Measurements from ENCODE around the gene OPRM1.
"Not testable (repeated sequence)": the region's sequence is repeated elsewhere in the genome, so short reads cannot be mapped to it uniquely, and the experiment has no call there.

Gene OPRM1

DNA sequence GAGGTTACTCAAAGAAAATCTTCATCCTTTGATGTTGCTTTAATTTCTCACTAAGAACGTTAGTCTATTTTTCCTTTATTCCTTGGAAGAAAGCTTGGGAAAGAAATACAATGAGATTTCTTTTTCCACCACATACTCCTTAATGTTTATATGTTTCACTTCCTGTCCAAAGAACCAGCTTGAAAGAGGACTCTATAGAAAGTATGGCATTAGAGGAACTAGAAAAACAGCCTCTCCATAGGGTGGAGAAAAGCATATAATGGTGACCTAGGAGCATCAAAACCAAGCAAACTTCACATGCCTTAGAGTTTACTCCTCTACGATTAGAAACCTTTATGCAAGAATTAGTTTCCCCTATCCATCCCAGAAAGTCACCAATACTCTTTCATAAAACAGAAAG lies 131.1 kb downstream of the OPRM1 start:
- no peak overlapping the region for H3K4me3 ChIP-seq (ENCODE audit: low read depth, low read length)
- TF ChIP-seq, protein P1, sequence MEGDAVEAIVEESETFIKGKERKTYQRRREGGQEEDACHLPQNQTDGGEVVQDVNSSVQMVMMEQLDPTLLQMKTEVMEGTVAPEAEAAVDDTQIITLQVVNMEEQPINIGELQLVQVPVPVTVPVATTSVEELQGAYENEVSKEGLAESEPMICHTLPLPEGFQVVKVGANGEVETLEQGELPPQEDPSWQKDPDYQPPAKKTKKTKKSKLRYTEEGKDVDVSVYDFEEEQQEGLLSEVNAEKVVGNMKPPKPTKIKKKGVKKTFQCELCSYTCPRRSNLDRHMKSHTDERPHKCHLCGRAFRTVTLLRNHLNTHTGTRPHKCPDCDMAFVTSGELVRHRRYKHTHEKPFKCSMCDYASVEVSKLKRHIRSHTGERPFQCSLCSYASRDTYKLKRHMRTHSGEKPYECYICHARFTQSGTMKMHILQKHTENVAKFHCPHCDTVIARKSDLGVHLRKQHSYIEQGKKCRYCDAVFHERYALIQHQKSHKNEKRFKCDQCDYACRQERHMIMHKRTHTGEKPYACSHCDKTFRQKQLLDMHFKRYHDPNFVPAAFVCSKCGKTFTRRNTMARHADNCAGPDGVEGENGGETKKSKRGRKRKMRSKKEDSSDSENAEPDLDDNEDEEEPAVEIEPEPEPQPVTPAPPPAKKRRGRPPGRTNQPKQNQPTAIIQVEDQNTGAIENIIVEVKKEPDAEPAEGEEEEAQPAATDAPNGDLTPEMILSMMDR (conservative IDR thresholded peaks at IDR 0.05; ENCODE audit: low read depth, low read length): no peak
- no peak for DNase-seq (ENCODE audit: low read depth)

DNA sequence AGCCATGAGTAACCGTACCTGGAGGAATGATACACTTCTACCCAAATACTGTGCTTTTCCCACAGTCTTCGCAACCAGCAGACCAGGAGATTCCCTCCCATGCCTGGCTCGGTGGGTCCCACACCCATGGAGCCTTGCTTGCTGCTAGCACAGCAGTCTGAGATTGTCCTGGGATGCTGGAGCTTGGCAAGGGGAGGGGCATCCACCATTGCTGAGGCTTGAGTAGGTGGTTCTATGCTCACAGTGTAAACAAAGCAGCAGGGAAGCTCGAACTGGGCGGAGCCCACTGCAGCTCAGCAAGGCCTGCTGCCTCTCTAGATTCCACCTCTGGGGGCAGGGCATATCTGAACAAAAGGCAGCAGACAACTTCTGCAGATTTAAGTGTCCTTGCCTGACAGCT lies 133.4 kb downstream of the OPRM1 start:
- H3K4me3 ChIP-seq (ENCODE audit: low read depth, low read length); DNase-seq (ENCODE audit: low read depth): not testable (repeated sequence)

DNA sequence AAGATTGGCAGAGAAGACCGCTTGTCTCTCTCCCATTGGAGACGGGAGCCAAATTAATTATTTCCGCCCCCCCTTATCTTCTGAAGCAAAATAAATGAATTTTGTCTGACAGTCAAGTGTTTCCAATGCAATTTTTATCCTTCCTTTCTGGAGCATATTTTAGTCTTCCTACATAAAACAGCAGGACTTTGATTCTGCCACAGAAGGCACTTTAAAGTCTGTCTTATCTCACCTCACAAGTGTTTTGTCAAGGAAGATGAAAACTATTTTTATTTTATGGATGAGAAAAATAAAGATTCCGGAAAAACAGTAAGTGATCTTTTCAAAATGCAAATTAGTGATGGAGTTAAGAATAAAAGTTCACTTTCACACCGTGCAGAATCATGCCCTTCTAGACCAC lies 140.4 kb downstream of the OPRM1 start:
- H3K4me3 ChIP-seq (ENCODE audit: low read depth, low read length): no peak overlapping the region
- DNase-seq (ENCODE audit: low read depth): no peak
- TF ChIP-seq, protein P1 (conservative IDR thresholded peaks at IDR 0.05; ENCODE audit: low read depth, low read length): no peak

DNA sequence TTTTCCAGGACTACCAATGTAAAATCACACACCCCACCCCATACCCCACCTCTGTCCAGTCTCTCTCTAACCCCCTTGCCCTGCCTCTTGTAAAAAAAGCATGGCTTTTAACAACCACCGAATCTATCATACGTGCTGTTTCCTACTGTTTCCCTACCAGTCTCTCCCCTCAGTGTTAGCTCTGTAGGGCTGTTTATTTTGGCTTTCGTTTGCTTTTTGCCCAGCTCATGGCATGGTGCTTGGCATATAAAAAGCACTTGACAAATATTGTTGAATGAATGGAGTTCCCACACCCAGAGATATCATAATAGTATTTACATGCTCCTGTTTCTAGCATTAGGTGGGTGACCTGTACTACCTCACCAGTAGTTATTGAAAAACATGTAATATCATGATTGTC lies 148.2 kb downstream of the OPRM1 start:
- no peak overlapping the region for H3K4me3 ChIP-seq (ENCODE audit: low read depth, low read length)
- DNase-seq (ENCODE audit: low read depth): no peak
- TF ChIP-seq, protein P1 (conservative IDR thresholded peaks at IDR 0.05; ENCODE audit: low read depth, low read length): no peak

DNA sequence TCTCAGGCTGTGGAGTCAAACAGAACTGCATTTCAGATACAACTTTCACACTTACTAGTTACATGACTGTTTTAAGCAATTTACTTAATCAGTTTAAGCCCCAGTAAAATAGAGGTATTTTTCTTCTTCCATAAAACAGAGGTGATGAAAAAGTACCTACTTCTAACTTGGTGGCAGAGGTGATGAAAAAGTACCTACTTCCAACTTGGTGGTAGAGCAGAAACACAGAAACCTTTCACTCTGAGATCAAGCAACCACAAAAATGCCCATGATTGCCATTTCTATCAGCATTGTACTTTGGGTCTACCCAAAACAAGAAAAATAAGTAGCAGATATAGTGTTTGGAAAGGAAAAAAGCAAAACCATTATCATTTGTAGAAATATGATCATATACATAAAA lies 148.7 kb downstream of the OPRM1 start:
- H3K4me3 ChIP-seq (ENCODE audit: low read depth, low read length): no peak overlapping the region
- TF ChIP-seq, protein P1 (conservative IDR thresholded peaks at IDR 0.05; ENCODE audit: low read depth, low read length): no peak
- no peak for DNase-seq (ENCODE audit: low read depth)

DNA sequence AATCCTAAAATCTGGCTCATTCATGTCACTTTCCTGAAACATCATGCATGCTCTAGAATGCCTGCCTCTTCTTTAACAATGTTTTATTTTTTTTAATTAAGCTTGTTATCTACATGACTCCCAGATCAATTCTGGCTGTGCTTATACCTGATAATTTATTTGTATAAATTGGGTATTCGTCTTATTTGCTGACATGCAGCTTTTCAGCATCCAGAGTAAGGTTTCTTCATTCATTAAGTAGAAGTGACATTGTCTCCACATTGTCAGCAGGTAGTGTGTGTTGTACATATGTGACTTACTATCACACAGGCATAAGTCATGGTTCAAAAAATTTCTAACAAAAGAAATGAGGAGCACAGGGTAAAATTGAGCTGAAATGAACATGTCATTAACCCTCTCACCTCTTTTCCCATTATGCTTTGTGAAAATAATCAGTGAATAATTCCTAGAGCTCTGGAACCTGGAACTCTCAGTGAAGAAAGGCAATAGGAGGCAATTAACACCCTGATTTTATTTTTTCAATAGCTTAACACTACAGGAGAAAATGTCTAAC lies 157.4 kb downstream of the OPRM1 start:
- H3K4me3 ChIP-seq (ENCODE audit: low read depth, low read length): no peak overlapping the region
- DNase-seq (ENCODE audit: low read depth): no peak
- TF ChIP-seq, protein P1 (conservative IDR thresholded peaks at IDR 0.05; ENCODE audit: low read depth, low read length): no peak

DNA sequence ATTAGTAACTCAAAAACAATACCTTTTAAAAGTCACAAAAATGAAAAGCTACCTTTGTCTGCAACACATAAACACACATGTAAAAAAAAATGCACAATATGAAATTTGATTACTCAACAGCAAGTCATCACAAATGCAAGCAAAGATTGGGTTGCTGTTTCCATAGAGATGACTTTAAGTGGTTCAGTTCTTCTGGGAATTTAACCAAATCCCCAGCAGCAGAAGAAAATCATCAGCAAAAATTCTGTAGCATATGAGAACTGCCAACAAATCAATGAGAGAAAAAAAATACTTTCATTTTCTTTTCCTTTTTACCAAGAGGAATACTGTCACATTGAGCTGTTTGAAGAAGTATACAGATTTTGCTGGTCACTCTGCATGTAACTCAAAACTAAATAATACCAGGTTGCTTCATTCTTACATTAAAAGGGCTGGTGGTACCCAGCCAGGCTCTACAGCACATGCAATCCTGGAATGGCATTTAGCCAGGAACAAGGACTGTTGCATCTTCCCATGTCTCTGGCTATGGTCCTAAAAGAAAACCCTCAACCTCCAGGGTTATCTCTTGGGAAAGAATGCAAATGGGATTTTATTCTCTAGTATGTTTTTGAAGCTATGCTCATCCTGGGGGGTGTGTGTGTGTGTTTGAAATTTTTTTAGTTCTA lies 158.3 kb downstream of the OPRM1 start:
- DNase-seq (ENCODE audit: low read depth): peak; percentile 55
- no peak overlapping the region for H3K4me3 ChIP-seq (ENCODE audit: low read depth, low read length)
- TF ChIP-seq, protein P1 (conservative IDR thresholded peaks at IDR 0.05; ENCODE audit: low read depth, low read length): no peak

DNA sequence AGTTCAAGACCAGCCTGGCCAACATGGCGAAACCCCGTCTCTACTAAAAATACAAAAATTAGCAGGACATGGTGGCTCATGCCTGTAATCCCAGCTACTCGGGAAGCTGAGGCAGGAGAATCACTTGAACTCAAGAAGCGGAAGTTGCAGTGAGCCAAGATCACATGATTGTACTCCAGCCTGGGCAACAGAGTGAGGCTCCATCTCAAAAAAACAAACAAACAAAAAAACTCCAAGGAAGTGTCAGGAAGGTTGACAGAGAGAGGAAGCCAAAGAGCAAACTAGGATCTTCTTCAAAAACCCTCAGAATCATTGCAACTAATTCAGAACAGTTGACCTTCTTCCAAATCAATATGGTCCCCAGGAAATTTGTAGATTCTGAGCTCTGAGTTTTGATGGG lies 162.6 kb downstream of the OPRM1 start:
- not testable (repeated sequence) for H3K4me3 ChIP-seq (ENCODE audit: low read depth, low read length); DNase-seq (ENCODE audit: low read depth)
